ENCODE data around the gene RNF40. TPM values are rescaled to one million over a fixed set of nuclear protein-coding genes. Genes with fewer than 3 reads are reported as not detected.

Gene RNF40
- total and polyA plus RNA-seq, 4 donors: 25.9 to 55.4 (median 34.1) TPM

- H3K4me1 ChIP-seq (ENCODE audit: control insufficient read depth in 4 of 4, insufficient read depth in 4 of 4, low read length in 3 of 4): peaks cover 0 to 7% (median 0%) of the 10 kb centered on the region in 4 donors
- no peak for TF ChIP-seq HNF4G (IDR thresholded peaks at IDR 0.05)
- TF ChIP-seq CTCF (IDR thresholded peaks at IDR 0.05; ENCODE audit: low read depth, low read length, missing input control): no peak
- TF ChIP-seq REST (IDR thresholded peaks at IDR 0.05): no peak
- no peak for TF ChIP-seq FOXA1 (IDR thresholded peaks at IDR 0.05)
- TF ChIP-seq YY1 (IDR thresholded peaks at IDR 0.05): no peak
- TF ChIP-seq SP1 (IDR thresholded peaks at IDR 0.05): no peak
- TF ChIP-seq FOXA2 (IDR thresholded peaks at IDR 0.05): no peak
- no peak for TF ChIP-seq RAD21 (IDR thresholded peaks at IDR 0.05)
- no peak for TF ChIP-seq JUND (IDR thresholded peaks at IDR 0.05)
- no peak for TF ChIP-seq EGR1 (IDR thresholded peaks at IDR 0.05; ENCODE audit: low read depth in 2 of 2)
- TF ChIP-seq MAX (IDR thresholded peaks at IDR 0.05): no peak
- no peak for TF ChIP-seq HNF4A (conservative IDR thresholded peaks at IDR 0.05)
- TF ChIP-seq GABPA (IDR thresholded peaks at IDR 0.05 in 1 of 2, conservative IDR thresholded peaks at IDR 0.05 in 1 of 2): no peak
- no peak for TF ChIP-seq NR2F2 (IDR thresholded peaks at IDR 0.05)
- no peak for TF ChIP-seq ZBTB33 (IDR thresholded peaks at IDR 0.05)
- no peak for DNase-seq (ENCODE audit: low spot score)
Measured at GRCh38 chr16:30780549-30780948, 18.4 kb downstream of the RNF40 start.

GRCh38 chr16:30782486-30783279 lies 20.6 kb downstream of the RNF40 start:
- H3K27ac ChIP-seq (ENCODE audit: low read depth in 1 of 2, low read length in 2 of 2): no peak overlapping the region
- H3K4me1 ChIP-seq (ENCODE audit: control insufficient read depth in 4 of 4, insufficient read depth in 4 of 4, low read length in 3 of 4): peaks cover 5 to 19% (median 9%) of the 10 kb centered on the region in 4 donors
- H3K36me3 ChIP-seq (ENCODE audit: control insufficient read depth in 4 of 4, insufficient read depth in 3 of 4, low read depth in 1 of 4, low read length in 3 of 4): peaks cover 0 to 17% (median 4%) of the 10 kb centered on the region in 4 donors
- no peak for DNase-seq (ENCODE audit: low spot score)
- H3K9ac ChIP-seq (ENCODE audit: low read depth in 1 of 2, low read length in 2 of 2): no peak overlapping the region
- no peaks in the 10 kb centered on the region for H3K9me3 ChIP-seq (ENCODE audit: control insufficient read depth in 4 of 4, low read length in 3 of 4)
- H3K4me3 ChIP-seq (ENCODE audit: low read depth in 1 of 3, low read length in 3 of 3): no peak overlapping the region
- whole genome bisulfite sequencing: 97% methylated on average over 63 of the region's 63 CpGs
- no peak for TF ChIP-seq ATF3 (IDR thresholded peaks at IDR 0.05)
- no peak for TF ChIP-seq REST (IDR thresholded peaks at IDR 0.05)
- TF ChIP-seq HNF4A (conservative IDR thresholded peaks at IDR 0.05): no peak
- TF ChIP-seq RAD21 (IDR thresholded peaks at IDR 0.05): no peak
- no peaks in the 10 kb centered on the region for H3K27me3 ChIP-seq (ENCODE audit: control insufficient read depth in 4 of 4, insufficient read depth in 4 of 4, low read length in 3 of 4)

More at GRCh38 chr16:30780549-30780948, 18.4 kb downstream of the RNF40 start:
- Histone ChIP-seq H3K27me3 (ENCODE audit: control insufficient read depth in 4 of 4, insufficient read depth in 4 of 4, low read length in 3 of 4) (no peaks in the 10 kb centered on the region), H3K27ac (ENCODE audit: low read depth in 1 of 2, low read length in 2 of 2) (no peak overlapping the region), H3K4me3 (ENCODE audit: low read depth in 1 of 3, low read length in 3 of 3) (no peak overlapping the region), H3K9ac (ENCODE audit: low read depth in 1 of 2, low read length in 2 of 2) (no peak overlapping the region), H3K9me3 (ENCODE audit: control insufficient read depth in 4 of 4, low read length in 3 of 4) (no peaks in the 10 kb centered on the region), H3K36me3 (ENCODE audit: control insufficient read depth in 4 of 4, insufficient read depth in 3 of 4, low read depth in 1 of 4, low read length in 3 of 4) (peaks cover 0 to 17% (median 4%) of the 10 kb centered on the region in 4 donors)
- 82% methylated on average over 4 of the region's 4 CpGs for WGBS
